ENCODE measurements around the gene TGFB3. TPM values are rescaled to one million over a fixed set of nuclear protein-coding genes. Genes with fewer than 3 reads are reported as not detected.

The TGFB3 gene
- total RNA-seq = 7.9 and 15.8 TPM in 2 replicates

GRCh38 chr14:75981426-75982265 lies at the start of gene TGFB3:
TSS of gene TGFB3 (minus strand) at chr14:75981995. CDS start at chr14:75980893, 1,102 bp downstream.

GRCh38 chr14:75985618-75986438 lies 4.0 kb upstream of the TGFB3 start, which contains the start of gene IFT43:
TSS of gene IFT43 (plus strand) at chr14:75985763. CDS start at chr14:75985787, 24 bp downstream.

Other genes starting within 250 kb of the TGFB3 start
- gene IFT43, start 3.8 kb upstream of the TGFB3 start, total RNA-seq = 19.2 and 54.5 TPM in 2 replicates
- gene GPATCH2L, start 169.9 kb upstream of the TGFB3 start, total RNA-seq = 61.1 and 81.7 TPM in 2 replicates